Astrocyte (in vitro differentiated cells and primary cell): Measurements from ENCODE around the gene RAVER1. TPM values are rescaled to one million over a fixed set of nuclear protein-coding genes. Genes with fewer than 3 reads are reported as not detected.

ENCODE experiments used
- DNase-seq: peaks from one replicate; pipeline ENCODE4 v3.0.0-alpha.2; 2010; ENCODE audit warnings: low read depth
- FAIRE-seq: peaks from 2 replicates; lab custom pipeline; 2011; peaks lifted over from hg19 to GRCh38; lab: Jason Lieb, UNC
- H2AFZ ChIP-seq: 2 replicates; pipeline ENCODE4 v1.6.0; 2012; ENCODE audit warnings: low read depth, low read length, inconsistent platforms
- H3K27ac ChIP-seq: 2 replicates; pipeline ENCODE4 v1.5.1; 2011; ENCODE audit warnings: low read depth, low read length, inconsistent platforms
- H3K27me3 ChIP-seq: 2 replicates; pipeline ENCODE4 v1.6.0; 2011; ENCODE audit warnings: low read length, inconsistent platforms; ENCODE audit not compliant: insufficient read depth
- H3K36me3 ChIP-seq: 2 replicates; pipeline ENCODE4 v1.5.1; 2011; ENCODE audit warnings: low read length, inconsistent platforms; ENCODE audit not compliant: insufficient read depth
- H3K4me1 ChIP-seq: 2 replicates; pipeline ENCODE4 v1.5.1; 2011; ENCODE audit warnings: low read length, inconsistent platforms; ENCODE audit not compliant: insufficient read depth
- H3K4me2 ChIP-seq: 2 replicates; pipeline ENCODE4 v1.6.0; 2012; ENCODE audit warnings: low read length, inconsistent platforms
- H3K4me3 ChIP-seq: 2 replicates; pipeline ENCODE4 v1.5.1; 2011; ENCODE audit warnings: low read depth, mild to moderate bottlenecking, low read length, inconsistent platforms; ENCODE audit not compliant: insufficient read depth
- H3K79me2 ChIP-seq: 2 replicates; pipeline ENCODE4 v1.6.0; 2012; ENCODE audit warnings: mild to moderate bottlenecking, low read length, inconsistent platforms; ENCODE audit not compliant: insufficient read depth
- H3K9ac ChIP-seq: 2 replicates; pipeline ENCODE4 v1.6.0; 2012; ENCODE audit warnings: mild to moderate bottlenecking, low read length, inconsistent platforms
- H3K9me3 ChIP-seq: 2 replicates; pipeline ENCODE4 v1.5.1; 2012; ENCODE audit warnings: low read depth, mild to moderate bottlenecking, low read length, inconsistent platforms; ENCODE audit not compliant: insufficient read depth
- H4K20me1 ChIP-seq: 2 replicates; pipeline ENCODE4 v1.6.0; 2012; ENCODE audit warnings: low read length, inconsistent platforms; ENCODE audit not compliant: insufficient read depth
- H3K27ac Mint-ChIP-seq: one replicate; pipeline ENCODE4 v1.8.0; 2021; ENCODE audit warnings: mild to moderate bottlenecking, mixed read lengths; ENCODE audit not compliant: unreplicated experiment
- H3K27me3 Mint-ChIP-seq: one replicate; pipeline ENCODE4 v1.8.0; 2021; ENCODE audit warnings: low read depth, mixed read lengths; ENCODE audit not compliant: unreplicated experiment
- H3K36me3 Mint-ChIP-seq: one replicate; pipeline ENCODE4 v1.8.0; 2021; ENCODE audit warnings: low read depth, mixed read lengths; ENCODE audit not compliant: unreplicated experiment
- H3K4me1 Mint-ChIP-seq: one replicate; pipeline ENCODE4 v1.8.0; 2021; ENCODE audit warnings: low read depth, mixed read lengths; ENCODE audit not compliant: unreplicated experiment
- H3K4me3 Mint-ChIP-seq: one replicate; pipeline ENCODE4 v1.8.0; 2021; ENCODE audit warnings: mild to moderate bottlenecking, moderate library complexity, mixed read lengths; ENCODE audit not compliant: unreplicated experiment
- H3K9me3 Mint-ChIP-seq: one replicate; pipeline ENCODE4 v1.8.0; 2021; ENCODE audit warnings: mild to moderate bottlenecking, mixed read lengths; ENCODE audit not compliant: unreplicated experiment
- CTCF ChIP-seq: IDR thresholded peaks from 2 replicates; pipeline ENCODE4 v1.5.1; 2011; ENCODE audit warnings: low read depth, mild to moderate bottlenecking, inconsistent platforms, low read length, moderate library complexity; ENCODE audit not compliant: insufficient read depth
- EZH2 ChIP-seq: IDR thresholded peaks from 2 replicates; pipeline ENCODE4 v1.6.1; 2012; ENCODE audit warnings: mild to moderate bottlenecking, low read length, inconsistent platforms; ENCODE audit not compliant: insufficient read depth
- total RNA-seq: library from RNA; stranded (reverse); gene quantifications from 2 replicates; pipeline ENCODE4 v1.2.1, GENCODE V29; 2021

RAVER1 gene
- total RNA-seq, 1 donor from 2014 or later, result 29.6 TPM

GRCh38 chr19:10291554-10292205 lies 41.6 kb downstream of the RAVER1 start:
- peak overlapping the region; percentile 66 for H2AFZ ChIP-seq
- no peaks in the 10 kb centered on the region for H3K36me3 ChIP-seq
- peaks cover 27% of the 10 kb centered on the region for H3K9me3 Mint-ChIP-seq
- H3K4me2 ChIP-seq, result peak overlapping the region; percentile 82
- peaks cover 16% of the 10 kb centered on the region for H4K20me1 ChIP-seq
- H3K36me3 Mint-ChIP-seq, result peaks cover 2% of the 10 kb centered on the region
- H3K27me3 ChIP-seq, result peaks cover 74% of the 10 kb centered on the region
- FAIRE-seq (no peak), DNase-seq (no peak)
- H3K9ac ChIP-seq, result no peak overlapping the region
- H3K4me1 ChIP-seq, result peaks cover 34% of the 10 kb centered on the region
- H3K4me3 ChIP-seq, result peak overlapping the region; percentile 39
- H3K79me2 ChIP-seq, result no peaks in the 10 kb centered on the region
- peaks cover 11% of the 10 kb centered on the region for H3K9me3 ChIP-seq
- H3K4me1 Mint-ChIP-seq, result no peaks in the 10 kb centered on the region
- no peak overlapping the region for H3K4me3 Mint-ChIP-seq
- TF ChIP-seq CTCF, result no peak
- peak; percentile 79 for TF ChIP-seq EZH2
- H3K27ac Mint-ChIP-seq, result no peak overlapping the region
- H3K27ac ChIP-seq, result no peak overlapping the region
- peaks cover 80% of the 10 kb centered on the region for H3K27me3 Mint-ChIP-seq

GRCh38 chr19:10290876-10291553 lies 42.3 kb downstream of the RAVER1 start:
- peaks cover 11% of the 10 kb centered on the region for H3K9me3 ChIP-seq
- no peak for FAIRE-seq
- H3K36me3 Mint-ChIP-seq, result peaks cover 2% of the 10 kb centered on the region
- H2AFZ ChIP-seq, result peak overlapping the region; percentile 66
- no peaks in the 10 kb centered on the region for H3K79me2 ChIP-seq
- H3K9me3 Mint-ChIP-seq, result peaks cover 27% of the 10 kb centered on the region
- peaks cover 3% of the 10 kb centered on the region for H3K4me1 Mint-ChIP-seq
- peak overlapping the region; percentile 82 for H3K4me2 ChIP-seq
- peak overlapping the region; percentile 39 for H3K4me3 ChIP-seq
- peak overlapping the region; percentile 72 for H3K27ac Mint-ChIP-seq
- no peak overlapping the region for H3K27ac ChIP-seq
- TF ChIP-seq CTCF (no peak), EZH2 (peak; percentile 76)
- H4K20me1 ChIP-seq, result peaks cover 16% of the 10 kb centered on the region
- H3K36me3 ChIP-seq, result no peaks in the 10 kb centered on the region
- H3K4me1 ChIP-seq, result peaks cover 37% of the 10 kb centered on the region
- DNase-seq, result no peak
- peaks cover 84% of the 10 kb centered on the region for H3K27me3 Mint-ChIP-seq
- peaks cover 72% of the 10 kb centered on the region for H3K27me3 ChIP-seq
- H3K9ac ChIP-seq, result no peak overlapping the region
- H3K4me3 Mint-ChIP-seq, result no peak overlapping the region
